ENCODE data around the gene YWHAG. TPM values are rescaled to one million over a fixed set of nuclear protein-coding genes. Genes with fewer than 3 reads are reported as not detected.

Gene YWHAG
- total RNA-seq, 1 donor = 121 TPM

DNA sequence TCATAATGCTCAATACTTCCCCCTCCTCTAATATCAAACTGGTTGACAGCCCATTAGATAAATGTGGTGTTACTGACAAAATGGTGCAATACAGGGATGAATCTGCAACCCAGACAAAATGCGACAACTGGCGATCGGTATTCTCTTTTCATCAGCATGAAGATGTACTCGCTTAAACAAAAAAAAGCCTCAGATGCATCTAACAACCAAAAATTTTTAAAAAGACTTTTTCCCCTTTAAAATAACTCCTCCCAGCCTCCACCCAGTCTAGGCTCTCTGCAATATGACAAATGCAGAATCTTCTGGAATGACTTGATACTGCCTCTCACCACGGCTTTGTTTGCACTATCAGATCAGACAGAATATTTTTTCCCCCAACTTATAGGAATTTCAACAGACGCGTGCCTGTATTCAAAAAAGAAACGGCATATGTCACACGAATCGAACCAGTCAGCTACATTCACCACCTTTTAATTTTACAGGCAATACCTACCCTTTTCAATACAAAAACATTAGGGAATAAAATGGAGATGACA, 1.2 kb downstream of the YWHAG start:
- Histone ChIP-seq H3K4me1 (ENCODE audit: insufficient read depth, low read length) (peaks cover 31% of the 10 kb centered on the region), H3K4me2 (ENCODE audit: insufficient read depth, low read length) (peak overlapping the region; percentile 89), H3K36me3 (ENCODE audit: insufficient read depth, low read length) (peaks cover 24% of the 10 kb centered on the region), H3K27ac (ENCODE audit: low read depth, low read length) (peak overlapping the region; percentile 91), H3K79me2 (ENCODE audit: insufficient read depth, low read length) (peaks cover 62% of the 10 kb centered on the region), H3K9me3 (ENCODE audit: low read depth, low read length) (no peaks in the 10 kb centered on the region), H3K4me3 (ENCODE audit: insufficient read depth, low read length) (peak overlapping the region; percentile 99), H3K27me3 (ENCODE audit: insufficient read depth, low read length) (no peaks in the 10 kb centered on the region), H2AFZ (ENCODE audit: low read length) (no peak overlapping the region), H4K20me1 (ENCODE audit: insufficient read depth, low read length) (peaks cover 57% of the 10 kb centered on the region)
- DNase-seq (ENCODE audit: insufficient read length, low spot score, missing footprints) = no peak
- TF ChIP-seq, protein P1, sequence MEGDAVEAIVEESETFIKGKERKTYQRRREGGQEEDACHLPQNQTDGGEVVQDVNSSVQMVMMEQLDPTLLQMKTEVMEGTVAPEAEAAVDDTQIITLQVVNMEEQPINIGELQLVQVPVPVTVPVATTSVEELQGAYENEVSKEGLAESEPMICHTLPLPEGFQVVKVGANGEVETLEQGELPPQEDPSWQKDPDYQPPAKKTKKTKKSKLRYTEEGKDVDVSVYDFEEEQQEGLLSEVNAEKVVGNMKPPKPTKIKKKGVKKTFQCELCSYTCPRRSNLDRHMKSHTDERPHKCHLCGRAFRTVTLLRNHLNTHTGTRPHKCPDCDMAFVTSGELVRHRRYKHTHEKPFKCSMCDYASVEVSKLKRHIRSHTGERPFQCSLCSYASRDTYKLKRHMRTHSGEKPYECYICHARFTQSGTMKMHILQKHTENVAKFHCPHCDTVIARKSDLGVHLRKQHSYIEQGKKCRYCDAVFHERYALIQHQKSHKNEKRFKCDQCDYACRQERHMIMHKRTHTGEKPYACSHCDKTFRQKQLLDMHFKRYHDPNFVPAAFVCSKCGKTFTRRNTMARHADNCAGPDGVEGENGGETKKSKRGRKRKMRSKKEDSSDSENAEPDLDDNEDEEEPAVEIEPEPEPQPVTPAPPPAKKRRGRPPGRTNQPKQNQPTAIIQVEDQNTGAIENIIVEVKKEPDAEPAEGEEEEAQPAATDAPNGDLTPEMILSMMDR (IDR thresholded peaks at IDR 0.05; ENCODE audit: extremely low read depth, low read depth, low read length) = no peak

DNA sequence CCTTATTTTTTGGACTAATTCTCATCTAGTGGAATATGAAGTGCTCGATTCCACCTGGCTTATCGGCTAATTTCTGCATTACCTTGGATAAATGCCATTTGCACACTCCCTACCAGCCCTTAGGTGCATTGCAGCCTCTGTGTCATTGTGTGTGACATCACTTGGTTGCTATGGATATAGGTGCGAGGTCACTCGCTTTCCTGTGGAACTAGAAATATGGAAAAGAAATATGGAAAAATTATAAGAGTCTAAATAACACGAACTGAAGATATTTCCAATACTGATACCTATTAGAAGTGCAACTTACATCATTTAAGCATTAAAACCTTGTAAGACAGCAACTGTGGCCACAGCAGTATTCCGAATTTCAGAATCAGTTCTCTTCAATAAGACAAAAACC, 2.0 kb downstream of the YWHAG start:
- Histone ChIP-seq H3K36me3 (ENCODE audit: insufficient read depth, low read length) (peaks cover 24% of the 10 kb centered on the region), H3K4me3 (ENCODE audit: insufficient read depth, low read length) (peak overlapping the region; percentile 99), H3K4me1 (ENCODE audit: insufficient read depth, low read length) (peaks cover 31% of the 10 kb centered on the region), H3K27ac (ENCODE audit: low read depth, low read length) (peak overlapping the region; percentile 91), H4K20me1 (ENCODE audit: insufficient read depth, low read length) (peaks cover 64% of the 10 kb centered on the region), H2AFZ (ENCODE audit: low read length) (no peak overlapping the region), H3K79me2 (ENCODE audit: insufficient read depth, low read length) (peaks cover 69% of the 10 kb centered on the region), H3K4me2 (ENCODE audit: insufficient read depth, low read length) (peak overlapping the region; percentile 89), H3K27me3 (ENCODE audit: insufficient read depth, low read length) (no peaks in the 10 kb centered on the region), H3K9me3 (ENCODE audit: low read depth, low read length) (no peaks in the 10 kb centered on the region)
- no peak for DNase-seq (ENCODE audit: insufficient read length, low spot score, missing footprints)
- TF ChIP-seq, protein P1 (IDR thresholded peaks at IDR 0.05; ENCODE audit: extremely low read depth, low read depth, low read length) = no peak

DNA sequence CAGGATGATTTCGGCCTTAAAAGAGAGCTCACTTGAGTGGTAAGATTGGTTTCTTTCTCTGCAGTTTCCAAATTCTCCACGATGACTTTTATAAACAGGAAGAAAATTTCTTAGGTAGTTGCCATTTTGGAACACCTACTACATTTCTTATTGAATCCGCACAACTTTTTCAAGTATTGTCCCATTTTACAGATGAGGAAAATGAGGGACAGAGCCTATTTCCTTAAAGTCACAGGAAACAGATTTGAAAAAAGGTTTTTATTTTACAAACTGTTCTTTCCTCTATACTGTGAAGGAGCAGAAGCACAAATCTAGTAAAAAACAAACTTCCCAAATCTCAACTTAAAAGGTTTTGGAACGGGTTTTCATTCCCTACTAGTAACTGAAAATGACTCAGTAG, 2.7 kb downstream of the YWHAG start:
- Histone ChIP-seq H3K27ac (ENCODE audit: low read depth, low read length) (peak overlapping the region; percentile 91), H3K4me2 (ENCODE audit: insufficient read depth, low read length) (peak overlapping the region; percentile 89), H2AFZ (ENCODE audit: low read length) (no peak overlapping the region), H4K20me1 (ENCODE audit: insufficient read depth, low read length) (peaks cover 71% of the 10 kb centered on the region), H3K4me1 (ENCODE audit: insufficient read depth, low read length) (peaks cover 33% of the 10 kb centered on the region), H3K79me2 (ENCODE audit: insufficient read depth, low read length) (peaks cover 76% of the 10 kb centered on the region), H3K4me3 (ENCODE audit: insufficient read depth, low read length) (peak overlapping the region; percentile 8), H3K9me3 (ENCODE audit: low read depth, low read length) (no peaks in the 10 kb centered on the region), H3K36me3 (ENCODE audit: insufficient read depth, low read length) (peaks cover 24% of the 10 kb centered on the region), H3K27me3 (ENCODE audit: insufficient read depth, low read length) (no peaks in the 10 kb centered on the region)
- DNase-seq (ENCODE audit: insufficient read length, low spot score, missing footprints) = no peak
- TF ChIP-seq, protein P1 (IDR thresholded peaks at IDR 0.05; ENCODE audit: extremely low read depth, low read depth, low read length) = no peak

DNA sequence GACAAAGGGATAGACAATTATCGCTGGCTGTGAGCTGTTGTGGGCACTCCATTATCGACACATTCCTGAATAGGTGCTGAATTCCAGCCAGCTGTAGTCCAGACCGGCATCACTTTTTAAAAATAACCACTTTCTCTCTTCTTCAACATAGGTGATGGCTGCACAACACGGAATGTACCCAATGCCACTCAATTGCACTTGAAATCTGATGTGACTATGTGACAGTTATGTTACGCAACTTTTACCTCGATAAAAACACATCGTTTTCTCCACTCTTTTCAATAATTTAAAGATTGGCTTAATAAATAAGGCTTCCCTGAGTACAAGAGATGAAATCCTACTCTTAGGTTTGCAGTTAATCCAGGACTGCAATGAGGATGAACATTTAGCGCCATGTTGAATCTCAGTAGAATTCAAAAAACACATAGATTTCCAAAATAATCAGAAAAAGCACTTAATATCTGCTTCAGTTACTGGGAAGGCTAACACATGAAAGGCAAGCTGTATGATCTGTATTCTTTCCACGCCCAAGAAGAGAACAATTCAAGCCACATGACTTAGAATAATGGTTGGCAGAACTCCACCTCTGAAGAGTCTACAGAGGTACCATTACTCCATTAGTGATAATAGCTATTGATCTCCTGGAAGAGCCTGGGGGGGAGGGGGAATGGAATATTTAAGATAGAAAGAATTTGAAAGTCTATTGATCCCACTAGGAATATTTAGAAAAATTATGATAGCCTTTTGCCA, 3.6 kb downstream of the YWHAG start:
- H3K4me1 ChIP-seq (ENCODE audit: insufficient read depth, low read length) = peaks cover 35% of the 10 kb centered on the region
- DNase-seq (ENCODE audit: insufficient read length, low spot score, missing footprints) = no peak
- H4K20me1 ChIP-seq (ENCODE audit: insufficient read depth, low read length) = peaks cover 77% of the 10 kb centered on the region
- peak overlapping the region; percentile 8 for H3K4me2 ChIP-seq (ENCODE audit: insufficient read depth, low read length)
- H3K4me3 ChIP-seq (ENCODE audit: insufficient read depth, low read length) = no peak overlapping the region
- H3K27ac ChIP-seq (ENCODE audit: low read depth, low read length) = no peak overlapping the region
- H3K27me3 ChIP-seq (ENCODE audit: insufficient read depth, low read length) = no peaks in the 10 kb centered on the region
- H3K9me3 ChIP-seq (ENCODE audit: low read depth, low read length) = no peaks in the 10 kb centered on the region
- H2AFZ ChIP-seq (ENCODE audit: low read length) = no peak overlapping the region
- peaks cover 28% of the 10 kb centered on the region for H3K36me3 ChIP-seq (ENCODE audit: insufficient read depth, low read length)
- H3K79me2 ChIP-seq (ENCODE audit: insufficient read depth, low read length) = peaks cover 86% of the 10 kb centered on the region
- TF ChIP-seq, protein P1 (IDR thresholded peaks at IDR 0.05; ENCODE audit: extremely low read depth, low read depth, low read length) = no peak

All from osteoblast (primary cell).